H54 (cell line): ENCODE results near the gene ARL6IP4.

ENCODE experiments used
- DNase-seq: peaks from one replicate; pipeline ENCODE4 v3.0.0; 2011; ENCODE audit warnings: low spot score, mixed read lengths; ENCODE audit not compliant: insufficient read length
- FAIRE-seq: peaks from 3 replicates; lab custom pipeline; 2011; peaks lifted over from hg19 to GRCh38; lab: Jason Lieb, UNC
- POLR2A ChIP-seq: IDR thresholded peaks from 2 replicates; pipeline ENCODE4 v1.6.1; 2011; ENCODE audit warnings: low read depth, mild to moderate bottlenecking, low read length

The ARL6IP4 gene

GRCh38 chr12:122949405-122949804 lies 31.1 kb upstream of the ARL6IP4 start:
- TF ChIP-seq POLR2A = no peak
- DNase-seq (no peak), FAIRE-seq (no peak)

- no peak for DNase-seq
- no peak for TF ChIP-seq POLR2A
- no peak for FAIRE-seq
Measured at GRCh38 chr12:122949816-122950675, 30.4 kb upstream of the ARL6IP4 start.

- FAIRE-seq (no peak), DNase-seq (peak; percentile 51)
- no peak for TF ChIP-seq POLR2A
Measured at GRCh38 chr12:122951406-122951805, 29.1 kb upstream of the ARL6IP4 start.

GRCh38 chr12:122951979-122952892 lies 28.2 kb upstream of the ARL6IP4 start:
- TF ChIP-seq POLR2A = no peak
- FAIRE-seq = peak; percentile 48

DNA sequence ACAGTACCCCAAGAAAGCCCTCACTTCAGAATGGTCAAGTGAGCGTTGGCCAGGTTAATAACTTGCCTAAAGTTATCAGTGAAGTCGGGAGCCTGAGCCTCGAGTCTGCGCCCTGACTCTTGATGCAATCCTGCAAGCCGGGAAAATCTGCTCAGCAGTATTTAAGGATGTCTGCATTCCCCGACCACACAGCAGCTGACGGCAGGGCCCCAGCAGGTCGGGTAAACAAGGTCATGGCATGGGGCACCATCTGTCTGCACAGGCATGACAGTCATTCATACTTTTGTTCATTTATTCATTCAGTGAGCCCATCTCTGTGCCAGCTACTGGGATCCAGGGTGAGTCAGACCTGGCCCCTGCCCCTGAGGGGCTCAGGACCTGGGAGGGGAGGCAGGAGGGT lies 25.3 kb upstream of the ARL6IP4 start:
- FAIRE-seq (no peak), DNase-seq (no peak)
- TF ChIP-seq POLR2A = no peak

More at GRCh38 chr12:122951979-122952892, 28.2 kb upstream of the ARL6IP4 start:
- peak; percentile 77 for DNase-seq

DNA sequence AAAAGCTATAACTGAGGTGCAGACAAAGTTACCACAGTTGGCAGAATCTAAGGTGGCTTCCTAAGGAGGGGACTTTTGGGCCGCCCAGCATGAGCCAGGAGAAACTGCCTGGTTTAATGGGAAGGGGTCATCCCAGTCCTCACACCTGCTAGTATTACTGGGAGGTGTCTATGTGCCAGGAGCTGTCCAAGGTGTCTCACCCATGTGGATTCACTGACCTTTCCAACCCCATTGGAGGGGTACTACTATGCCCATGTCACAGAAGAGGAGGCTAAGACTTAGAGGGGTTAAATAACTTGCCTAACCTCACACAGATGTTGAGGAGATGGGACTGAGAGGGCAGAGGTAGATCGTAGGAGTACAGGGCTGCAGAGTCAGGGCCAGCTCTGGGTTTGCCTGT lies 24.4 kb upstream of the ARL6IP4 start:
- DNase-seq = no peak
- FAIRE-seq = no peak
- TF ChIP-seq POLR2A = no peak

DNA sequence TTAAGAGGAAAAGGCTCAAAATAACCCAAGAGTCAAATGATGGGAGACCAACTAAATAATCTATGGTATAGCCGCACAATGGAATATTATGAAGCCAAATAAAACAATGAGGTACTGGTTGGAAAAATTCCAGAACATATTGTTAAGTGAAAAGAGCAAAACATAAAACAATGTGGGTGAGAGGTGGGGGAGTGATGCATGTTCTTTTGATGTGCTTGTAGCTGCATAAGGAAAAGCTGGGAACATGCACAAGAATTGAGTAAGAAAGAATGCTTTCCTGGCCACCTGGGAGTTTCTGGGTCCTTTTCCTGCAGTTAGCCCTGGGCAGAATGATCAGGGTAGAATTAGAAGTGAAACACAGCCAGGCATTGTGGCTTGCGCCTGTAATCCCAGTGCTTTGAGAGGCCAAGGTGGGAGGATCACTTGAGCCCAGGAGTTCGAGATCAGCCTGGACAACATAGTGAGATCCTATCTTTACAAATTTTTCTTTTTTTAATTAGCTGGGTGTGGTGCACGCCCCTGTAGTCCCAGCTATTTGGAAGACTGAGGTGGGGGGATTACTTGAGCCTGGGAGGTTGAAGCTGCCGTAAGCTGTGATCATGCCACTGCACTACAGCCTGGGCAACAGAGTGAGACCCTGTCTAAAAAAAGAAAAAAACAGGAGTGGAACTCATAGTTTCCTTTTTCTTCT lies 22.1 kb upstream of the ARL6IP4 start:
- FAIRE-seq (no peak), DNase-seq (no peak)
- no peak for TF ChIP-seq POLR2A

- FAIRE-seq (no peak), DNase-seq (no peak)
- TF ChIP-seq POLR2A = no peak
Measured at GRCh38 chr12:122959566-122960192, 20.8 kb upstream of the ARL6IP4 start.

- no peak for DNase-seq
- no peak for TF ChIP-seq POLR2A
- no peak for FAIRE-seq
Measured at GRCh38 chr12:122960193-122960569, 20.3 kb upstream of the ARL6IP4 start.

- FAIRE-seq = no peak
- no peak for TF ChIP-seq POLR2A
- no peak for DNase-seq
Measured at GRCh38 chr12:122961531-122962329, 18.8 kb upstream of the ARL6IP4 start.

DNA sequence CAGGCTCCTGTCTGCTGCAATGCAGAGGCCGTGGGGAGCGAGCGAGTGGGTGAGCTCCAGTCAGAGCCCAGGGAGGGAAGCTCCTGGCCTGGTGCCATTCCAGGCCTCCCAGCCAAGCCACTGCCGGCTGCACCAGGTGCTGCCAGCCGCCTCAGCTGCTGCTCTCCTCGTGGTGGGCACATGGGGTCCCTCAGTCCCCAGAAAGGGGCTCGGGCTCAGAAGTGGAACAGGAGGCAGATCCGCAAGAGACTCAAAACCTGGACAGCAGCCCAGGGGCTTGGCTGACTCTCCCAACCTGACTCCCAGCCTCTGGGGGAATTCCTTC lies 16.6 kb upstream of the ARL6IP4 start:
- no peak for DNase-seq
- TF ChIP-seq POLR2A = no peak
- no peak for FAIRE-seq

- DNase-seq = no peak
- FAIRE-seq = no peak
- TF ChIP-seq POLR2A = no peak
Measured at GRCh38 chr12:122964439-122965257, 15.8 kb upstream of the ARL6IP4 start.
